SK-N-SH treated with all-trans-retinoic acid at 6 μM for 48 hours (cell line): ENCODE data around the gene FBXL17.

Source experiments
- ATAC-seq: fragments of 200-7000 bp; cut with Tn5 transposase; 3 replicates; pipeline ENCODE4 v1.9.1; 2020; ENCODE audit warnings: mild to moderate bottlenecking, moderate library complexity
- ARNTL ChIP-seq: fragments of 450-650 bp; formaldehyde crosslinking; IDR thresholded peaks from 2 replicates; pipeline ENCODE4 v1.5.0; 2020; ENCODE audit warnings: low read depth, mild to moderate bottlenecking, moderate library complexity, borderline replicate concordance
- BACH2 ChIP-seq: fragments of 250-450 bp; sonication (Bioruptor Pico); IDR thresholded peaks from 2 replicates; pipeline ENCODE4 v1.9.0; 2021; ENCODE audit warnings: mild to moderate bottlenecking, borderline replicate concordance
- CSDC2 ChIP-seq: fragments of 250-450 bp; sonication (Bioruptor Pico); IDR thresholded peaks from 2 replicates; pipeline ENCODE4 v1.5.0; 2020; ENCODE audit warnings: mild to moderate bottlenecking, moderate library complexity
- CSRNP3 ChIP-seq: fragments of 250-450 bp; sonication (Bioruptor Pico); IDR thresholded peaks from 2 replicates; pipeline ENCODE4 v1.5.1; 2021; ENCODE audit warnings: mild to moderate bottlenecking, moderate library complexity
- ESRRG ChIP-seq: fragments of 250-450 bp; sonication (Bioruptor Pico); IDR thresholded peaks from 2 replicates; pipeline ENCODE4 v1.6.1; 2021; ENCODE audit warnings: mild to moderate bottlenecking
- GLIS3 ChIP-seq: fragments of 250-450 bp; sonication (Bioruptor Pico); IDR thresholded peaks from 2 replicates; pipeline ENCODE4 v1.5.0; 2020; ENCODE audit warnings: mild to moderate bottlenecking, moderate library complexity
- ISL1 ChIP-seq: fragments of 250-450 bp; sonication (Bioruptor Pico); IDR thresholded peaks from 2 replicates; pipeline ENCODE4 v2.1.2; 2022; ENCODE audit warnings: mild to moderate bottlenecking, moderate library complexity
- OSR1 ChIP-seq: fragments of 250-450 bp; sonication (Bioruptor Pico); IDR thresholded peaks from 2 replicates; pipeline ENCODE4 v1.8.0; 2022; ENCODE audit warnings: moderate library complexity, mild to moderate bottlenecking, inconsistent platforms
- PATZ1 ChIP-seq: fragments of 250-450 bp; sonication (Bioruptor Pico); IDR thresholded peaks from 2 replicates; pipeline ENCODE4 v1.8.0; 2020; ENCODE audit warnings: mild to moderate bottlenecking, moderate library complexity, borderline replicate concordance
- PPARA ChIP-seq: fragments of 250-450 bp; sonication (Bioruptor Pico); IDR thresholded peaks from 2 replicates; pipeline ENCODE4 v1.5.0; 2020; ENCODE audit warnings: mild to moderate bottlenecking, borderline replicate concordance
- RARB ChIP-seq: fragments of 250-450 bp; sonication (Bioruptor Pico); IDR thresholded peaks from 2 replicates; pipeline ENCODE4 v1.8.0; 2021; ENCODE audit warnings: mild to moderate bottlenecking, moderate library complexity
- SNAI2 ChIP-seq: fragments of 250-450 bp; sonication (Bioruptor Pico); IDR thresholded peaks from 2 replicates; pipeline ENCODE4 v1.5.0; 2020; ENCODE audit warnings: mild to moderate bottlenecking, moderate library complexity
- TCF4 ChIP-seq: fragments of 250-450 bp; sonication (Bioruptor Pico); IDR thresholded peaks from 2 replicates; pipeline ENCODE4 v1.8.0; 2021; ENCODE audit warnings: mild to moderate bottlenecking, moderate library complexity, borderline replicate concordance
- TOX ChIP-seq: fragments of 250-450 bp; sonication (Bioruptor Pico); IDR thresholded peaks from 2 replicates; pipeline ENCODE4 v1.8.0; 2021; ENCODE audit warnings: mild to moderate bottlenecking, moderate library complexity, borderline replicate concordance
- ZC3H10 ChIP-seq: fragments of 250-450 bp; sonication (Bioruptor Pico); IDR thresholded peaks from 2 replicates; pipeline ENCODE4 v1.5.1; 2021; ENCODE audit warnings: mild to moderate bottlenecking, moderate library complexity
- ZFP3 ChIP-seq: fragments of 250-450 bp; sonication (Bioruptor Pico); IDR thresholded peaks from 2 replicates; pipeline ENCODE4 v1.5.0; 2020; ENCODE audit warnings: mild to moderate bottlenecking, moderate library complexity
- ZFP30 ChIP-seq: fragments of 450-650 bp; formaldehyde crosslinking; IDR thresholded peaks from 2 replicates; pipeline ENCODE4 v1.5.0; 2022; ENCODE audit warnings: mild to moderate bottlenecking, moderate library complexity
- ZNF565 ChIP-seq: fragments of 450-650 bp; formaldehyde crosslinking; conservative IDR thresholded peaks from 2 replicates; pipeline ENCODE4 v1.5.0; 2020; ENCODE audit warnings: low read depth, mild to moderate bottlenecking, moderate library complexity
- ZNF70 ChIP-seq: fragments of 450-650 bp; formaldehyde crosslinking; IDR thresholded peaks from 2 replicates; pipeline ENCODE4 v1.5.0; 2020; ENCODE audit warnings: mild to moderate bottlenecking, moderate library complexity
- ZNF8 ChIP-seq: fragments of 450-650 bp; formaldehyde crosslinking; IDR thresholded peaks from 2 replicates; pipeline ENCODE4 v1.5.0; 2020; ENCODE audit warnings: mild to moderate bottlenecking, moderate library complexity
- TF ChIP-seq, protein P1 (sequence below): fragments of 250-450 bp; sonication (Bioruptor Pico); IDR thresholded peaks from 2 replicates; pipeline ENCODE4 v1.5.0; 2020; ENCODE audit warnings: mild to moderate bottlenecking, moderate library complexity
- TF ChIP-seq, protein P2 (sequence below): fragments of 250-450 bp; sonication (Bioruptor Pico); IDR thresholded peaks from 2 replicates; pipeline ENCODE4 v1.5.1; 2020; ENCODE audit warnings: low read depth, mild to moderate bottlenecking, moderate library complexity
- TF ChIP-seq, protein P3 (sequence below): fragments of 250-450 bp; sonication (Bioruptor Pico); IDR thresholded peaks from 2 replicates; pipeline ENCODE4 v1.8.0; 2021; ENCODE audit warnings: low read depth, mild to moderate bottlenecking, moderate library complexity, borderline replicate concordance

FBXL17 gene

GRCh38 chr5:108303611-108304010 is 78.3 kb downstream of the FBXL17 start:
- TF ChIP-seq ZFP30 (CRISPR knock-in tag) (no peak), CSDC2 (CRISPR knock-in tag) (no peak), RARB (CRISPR knock-in tag) (no peak), TOX (CRISPR knock-in tag) (no peak), BACH2 (CRISPR knock-in tag) (no peak), OSR1 (CRISPR knock-in tag) (no peak), TCF4 (CRISPR knock-in tag) (no peak), PATZ1 (CRISPR knock-in tag) (no peak), ZC3H10 (CRISPR knock-in tag) (no peak), ZNF565 (CRISPR knock-in tag) (no peak), SNAI2 (CRISPR knock-in tag) (no peak), GLIS3 (CRISPR knock-in tag) (no peak), ISL1 (no peak), ESRRG (CRISPR knock-in tag) (no peak)
- TF ChIP-seq, protein P1, sequence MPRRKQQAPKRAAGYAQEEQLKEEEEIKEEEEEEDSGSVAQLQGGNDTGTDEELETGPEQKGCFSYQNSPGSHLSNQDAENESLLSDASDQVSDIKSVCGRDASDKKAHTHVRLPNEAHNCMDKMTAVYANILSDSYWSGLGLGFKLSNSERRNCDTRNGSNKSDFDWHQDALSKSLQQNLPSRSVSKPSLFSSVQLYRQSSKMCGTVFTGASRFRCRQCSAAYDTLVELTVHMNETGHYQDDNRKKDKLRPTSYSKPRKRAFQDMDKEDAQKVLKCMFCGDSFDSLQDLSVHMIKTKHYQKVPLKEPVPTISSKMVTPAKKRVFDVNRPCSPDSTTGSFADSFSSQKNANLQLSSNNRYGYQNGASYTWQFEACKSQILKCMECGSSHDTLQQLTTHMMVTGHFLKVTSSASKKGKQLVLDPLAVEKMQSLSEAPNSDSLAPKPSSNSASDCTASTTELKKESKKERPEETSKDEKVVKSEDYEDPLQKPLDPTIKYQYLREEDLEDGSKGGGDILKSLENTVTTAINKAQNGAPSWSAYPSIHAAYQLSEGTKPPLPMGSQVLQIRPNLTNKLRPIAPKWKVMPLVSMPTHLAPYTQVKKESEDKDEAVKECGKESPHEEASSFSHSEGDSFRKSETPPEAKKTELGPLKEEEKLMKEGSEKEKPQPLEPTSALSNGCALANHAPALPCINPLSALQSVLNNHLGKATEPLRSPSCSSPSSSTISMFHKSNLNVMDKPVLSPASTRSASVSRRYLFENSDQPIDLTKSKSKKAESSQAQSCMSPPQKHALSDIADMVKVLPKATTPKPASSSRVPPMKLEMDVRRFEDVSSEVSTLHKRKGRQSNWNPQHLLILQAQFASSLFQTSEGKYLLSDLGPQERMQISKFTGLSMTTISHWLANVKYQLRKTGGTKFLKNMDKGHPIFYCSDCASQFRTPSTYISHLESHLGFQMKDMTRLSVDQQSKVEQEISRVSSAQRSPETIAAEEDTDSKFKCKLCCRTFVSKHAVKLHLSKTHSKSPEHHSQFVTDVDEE (CRISPR knock-in tag) = no peak
- TF ChIP-seq, protein P2, sequence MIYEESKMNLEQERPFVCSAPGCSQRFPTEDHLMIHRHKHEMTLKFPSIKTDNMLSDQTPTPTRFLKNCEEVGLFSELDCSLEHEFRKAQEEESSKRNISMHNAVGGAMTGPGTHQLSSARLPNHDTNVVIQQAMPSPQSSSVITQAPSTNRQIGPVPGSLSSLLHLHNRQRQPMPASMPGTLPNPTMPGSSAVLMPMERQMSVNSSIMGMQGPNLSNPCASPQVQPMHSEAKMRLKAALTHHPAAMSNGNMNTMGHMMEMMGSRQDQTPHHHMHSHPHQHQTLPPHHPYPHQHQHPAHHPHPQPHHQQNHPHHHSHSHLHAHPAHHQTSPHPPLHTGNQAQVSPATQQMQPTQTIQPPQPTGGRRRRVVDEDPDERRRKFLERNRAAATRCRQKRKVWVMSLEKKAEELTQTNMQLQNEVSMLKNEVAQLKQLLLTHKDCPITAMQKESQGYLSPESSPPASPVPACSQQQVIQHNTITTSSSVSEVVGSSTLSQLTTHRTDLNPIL = no peak
- TF ChIP-seq, protein P3, sequence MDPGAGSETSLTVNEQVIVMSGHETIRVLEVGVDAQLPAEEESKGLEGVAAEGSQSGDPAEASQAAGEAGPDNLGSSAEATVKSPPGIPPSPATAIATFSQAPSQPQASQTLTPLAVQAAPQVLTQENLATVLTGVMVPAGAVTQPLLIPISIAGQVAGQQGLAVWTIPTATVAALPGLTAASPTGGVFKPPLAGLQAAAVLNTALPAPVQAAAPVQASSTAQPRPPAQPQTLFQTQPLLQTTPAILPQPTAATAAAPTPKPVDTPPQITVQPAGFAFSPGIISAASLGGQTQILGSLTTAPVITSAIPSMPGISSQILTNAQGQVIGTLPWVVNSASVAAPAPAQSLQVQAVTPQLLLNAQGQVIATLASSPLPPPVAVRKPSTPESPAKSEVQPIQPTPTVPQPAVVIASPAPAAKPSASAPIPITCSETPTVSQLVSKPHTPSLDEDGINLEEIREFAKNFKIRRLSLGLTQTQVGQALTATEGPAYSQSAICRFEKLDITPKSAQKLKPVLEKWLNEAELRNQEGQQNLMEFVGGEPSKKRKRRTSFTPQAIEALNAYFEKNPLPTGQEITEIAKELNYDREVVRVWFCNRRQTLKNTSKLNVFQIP (CRISPR knock-in tag) = no peak
- TF ChIP-seq, all 23 proteins: peak for 0
- peak; percentile 52; the same call in 1 of the 3 replicates for ATAC-seq

DNA sequence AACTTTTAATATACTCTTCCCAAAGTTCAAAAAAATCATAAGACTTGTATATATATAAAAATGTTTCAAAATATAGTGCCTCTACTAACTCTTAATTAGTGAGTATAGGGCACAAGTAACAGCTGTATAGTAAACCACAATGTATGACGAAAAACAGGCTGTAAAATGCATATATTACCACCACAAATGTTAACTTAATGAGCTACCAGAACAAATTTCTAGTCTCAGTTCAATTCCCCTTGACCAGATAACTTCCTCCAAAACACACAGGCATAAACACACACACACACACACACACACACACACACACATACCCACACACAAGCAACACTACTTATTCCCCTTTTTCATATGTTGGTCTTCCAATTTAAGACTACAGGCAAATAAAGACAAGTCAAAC is 78.8 kb downstream of the FBXL17 start:
- TF ChIP-seq BACH2 (CRISPR knock-in tag) (no peak), OSR1 (CRISPR knock-in tag) (no peak), PPARA (CRISPR knock-in tag) (no peak), ARNTL (CRISPR knock-in tag) (no peak), ZNF8 (CRISPR knock-in tag) (no peak), ESRRG (CRISPR knock-in tag) (no peak), CSRNP3 (no peak), GLIS3 (CRISPR knock-in tag) (no peak), TCF4 (CRISPR knock-in tag) (no peak), ZFP3 (CRISPR knock-in tag) (no peak), ZNF70 (CRISPR knock-in tag) (no peak), ZC3H10 (CRISPR knock-in tag) (no peak), RARB (CRISPR knock-in tag) (no peak), ISL1 (no peak), TOX (CRISPR knock-in tag) (no peak), SNAI2 (CRISPR knock-in tag) (no peak), CSDC2 (CRISPR knock-in tag) (no peak), PATZ1 (CRISPR knock-in tag) (no peak), ZFP30 (CRISPR knock-in tag) (no peak)
- TF ChIP-seq, protein P3 (CRISPR knock-in tag) = no peak
- no peak for ATAC-seq
